ENCODE results near the gene PFDN5.

PFDN5 gene

DNA sequence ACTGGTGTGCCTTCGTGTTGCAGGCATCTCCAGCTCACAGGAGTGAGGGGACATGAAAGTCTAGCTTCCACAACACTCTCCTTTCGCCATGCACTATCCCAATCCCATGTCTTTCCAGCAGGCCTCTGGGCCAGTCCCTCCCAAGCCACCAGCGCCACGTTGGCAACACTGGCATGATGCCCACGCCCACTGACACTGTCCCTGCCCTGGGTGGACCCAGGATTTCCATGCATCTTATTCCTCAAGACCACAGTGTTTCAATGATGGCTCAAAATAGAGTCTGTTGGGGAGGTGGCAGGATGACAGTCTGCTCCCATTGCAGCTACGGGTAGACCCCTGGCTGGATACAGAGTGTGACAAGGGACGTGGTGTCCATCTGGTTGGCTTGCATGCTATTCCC lies 38.5 kb downstream of the PFDN5 start:
- TF ChIP-seq, protein P1, sequence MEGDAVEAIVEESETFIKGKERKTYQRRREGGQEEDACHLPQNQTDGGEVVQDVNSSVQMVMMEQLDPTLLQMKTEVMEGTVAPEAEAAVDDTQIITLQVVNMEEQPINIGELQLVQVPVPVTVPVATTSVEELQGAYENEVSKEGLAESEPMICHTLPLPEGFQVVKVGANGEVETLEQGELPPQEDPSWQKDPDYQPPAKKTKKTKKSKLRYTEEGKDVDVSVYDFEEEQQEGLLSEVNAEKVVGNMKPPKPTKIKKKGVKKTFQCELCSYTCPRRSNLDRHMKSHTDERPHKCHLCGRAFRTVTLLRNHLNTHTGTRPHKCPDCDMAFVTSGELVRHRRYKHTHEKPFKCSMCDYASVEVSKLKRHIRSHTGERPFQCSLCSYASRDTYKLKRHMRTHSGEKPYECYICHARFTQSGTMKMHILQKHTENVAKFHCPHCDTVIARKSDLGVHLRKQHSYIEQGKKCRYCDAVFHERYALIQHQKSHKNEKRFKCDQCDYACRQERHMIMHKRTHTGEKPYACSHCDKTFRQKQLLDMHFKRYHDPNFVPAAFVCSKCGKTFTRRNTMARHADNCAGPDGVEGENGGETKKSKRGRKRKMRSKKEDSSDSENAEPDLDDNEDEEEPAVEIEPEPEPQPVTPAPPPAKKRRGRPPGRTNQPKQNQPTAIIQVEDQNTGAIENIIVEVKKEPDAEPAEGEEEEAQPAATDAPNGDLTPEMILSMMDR (IDR thresholded peaks at IDR 0.05; ENCODE audit: control insufficient read depth, insufficient read depth, low read depth, low read length, missing control alignments) = no peak
- no peak overlapping the region for H3K4me3 ChIP-seq (ENCODE audit: control insufficient read depth, low read depth, low read length)
- no peak for DNase-seq (ENCODE audit: low read depth)

DNA sequence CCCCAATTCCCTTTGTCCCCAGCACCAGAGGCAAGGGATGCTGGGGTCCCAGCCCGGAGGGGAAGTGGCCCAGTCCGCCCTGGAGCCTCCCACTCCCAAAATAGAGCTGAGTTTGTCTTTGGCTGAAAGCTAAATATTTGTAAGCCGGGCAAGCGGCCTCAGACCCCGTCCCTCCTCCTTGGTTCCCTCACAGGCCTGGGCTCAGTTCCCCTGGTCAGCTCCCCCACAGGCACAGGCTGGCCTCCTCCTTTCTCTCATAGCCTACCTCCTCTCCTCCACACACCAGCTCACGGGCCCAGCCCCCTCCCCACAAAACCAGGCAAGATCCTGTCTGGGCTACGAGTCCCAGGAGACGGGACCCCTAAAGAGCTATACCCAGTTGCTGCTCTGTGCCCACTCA lies 39.5 kb downstream of the PFDN5 start:
- H3K4me3 ChIP-seq (ENCODE audit: control insufficient read depth, low read depth, low read length) = no peak overlapping the region
- DNase-seq (ENCODE audit: low read depth) = no peak
- TF ChIP-seq, protein P1 (IDR thresholded peaks at IDR 0.05; ENCODE audit: control insufficient read depth, insufficient read depth, low read depth, low read length, missing control alignments) = no peak

DNA sequence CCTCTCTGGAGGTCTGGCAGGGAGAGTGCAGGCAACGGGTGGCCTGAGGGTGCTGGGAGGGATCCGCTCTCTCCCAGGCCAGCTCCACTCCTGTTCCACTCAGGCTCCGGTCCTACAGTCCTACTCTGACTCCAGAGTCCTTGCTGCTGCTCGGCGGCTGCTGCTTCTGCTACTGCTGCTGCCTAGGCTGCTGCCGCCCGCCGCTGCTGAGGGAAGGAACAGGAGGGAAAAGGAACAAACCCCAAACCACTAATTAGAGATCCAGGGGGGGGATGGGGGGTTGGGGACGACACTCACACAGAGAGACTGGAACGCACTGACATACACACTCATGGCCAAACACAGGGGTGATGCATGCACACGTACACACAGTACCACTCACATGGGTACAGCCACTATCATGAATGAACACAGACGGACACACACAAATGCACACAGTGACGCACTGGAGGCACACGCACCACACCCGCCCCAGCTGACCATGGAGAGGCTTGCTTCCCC lies 40.9 kb downstream of the PFDN5 start, which contains the start of gene SP7:
Gene SP7, minus strand, starts transcription at position 174 of the 501 bp plus-strand sequence. CDS start 708 bp downstream, outside the sequence.
- no peak within 1 kb of the TSS for H3K4me3 ChIP-seq (ENCODE audit: control insufficient read depth, low read depth, low read length)
- TF ChIP-seq, protein P1 (IDR thresholded peaks at IDR 0.05; ENCODE audit: control insufficient read depth, insufficient read depth, low read depth, low read length, missing control alignments) = no peak
- no peak for DNase-seq (ENCODE audit: low read depth)

DNA sequence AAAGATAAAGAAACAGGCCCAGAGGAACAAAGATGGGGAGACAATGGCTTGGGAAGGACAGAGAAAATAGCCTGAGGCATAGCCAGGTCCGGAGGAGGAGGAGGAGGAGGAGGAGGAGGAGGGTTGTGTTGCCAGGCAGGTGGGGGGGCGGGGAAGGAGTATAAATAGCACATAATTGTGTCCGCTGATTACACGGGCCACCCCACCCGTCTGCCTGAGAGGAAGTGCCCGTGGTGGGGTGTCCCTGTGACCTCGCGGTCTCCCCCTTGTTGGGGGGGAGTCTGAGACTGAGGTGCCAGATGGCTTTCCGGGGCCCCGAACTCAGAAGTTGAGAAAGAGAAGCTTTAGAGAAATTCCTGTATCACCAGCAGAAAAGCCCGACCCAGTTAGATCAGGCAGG lies 42.7 kb downstream of the PFDN5 start:
- DNase-seq (ENCODE audit: low read depth) = no peak
- TF ChIP-seq, protein P1 (IDR thresholded peaks at IDR 0.05; ENCODE audit: control insufficient read depth, insufficient read depth, low read depth, low read length, missing control alignments) = no peak
- no peak overlapping the region for H3K4me3 ChIP-seq (ENCODE audit: control insufficient read depth, low read depth, low read length)

DNA sequence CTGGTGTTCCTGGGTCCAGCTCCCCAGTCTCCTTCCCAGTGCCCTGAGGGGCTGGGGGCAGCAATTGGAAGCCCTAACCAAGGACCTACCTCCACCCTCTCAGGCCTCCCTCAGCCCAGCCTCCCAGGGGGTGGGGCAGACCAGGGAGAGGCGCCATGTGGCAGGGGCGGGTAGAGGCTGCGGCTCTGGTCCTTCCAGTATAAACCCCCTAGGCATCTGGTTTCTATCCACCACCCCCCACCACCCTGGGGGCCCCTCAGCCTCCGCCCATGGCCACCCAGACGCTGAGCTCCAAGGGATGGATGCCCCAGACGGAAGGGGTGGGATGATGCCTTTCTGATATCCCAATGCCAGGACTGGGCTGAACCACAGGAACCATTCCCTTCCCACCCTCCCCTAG lies 43.6 kb downstream of the PFDN5 start:
- no peak overlapping the region for H3K4me3 ChIP-seq (ENCODE audit: control insufficient read depth, low read depth, low read length)
- TF ChIP-seq, protein P1 (IDR thresholded peaks at IDR 0.05; ENCODE audit: control insufficient read depth, insufficient read depth, low read depth, low read length, missing control alignments) = no peak
- no peak for DNase-seq (ENCODE audit: low read depth)

DNA sequence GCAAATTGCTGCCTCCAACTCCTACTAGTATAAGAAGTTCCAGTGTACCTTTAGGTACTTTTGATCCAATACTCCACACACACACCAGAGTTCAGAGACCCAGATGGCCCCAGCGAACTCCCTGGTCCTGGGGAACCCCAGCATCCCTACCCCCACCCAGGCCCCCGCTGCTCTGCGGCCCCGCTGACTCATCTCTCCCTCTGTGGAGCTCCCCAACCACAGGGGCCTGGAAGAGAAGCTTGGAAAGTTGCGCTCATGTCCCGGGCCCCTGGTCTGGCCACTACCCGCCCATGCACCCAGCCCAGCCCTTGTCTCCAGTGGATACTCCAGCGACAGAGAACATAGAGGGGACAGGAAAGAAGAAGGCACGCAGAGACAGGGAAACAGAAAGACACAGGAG lies 45.1 kb downstream of the PFDN5 start:
- no peak overlapping the region for H3K4me3 ChIP-seq (ENCODE audit: control insufficient read depth, low read depth, low read length)
- DNase-seq (ENCODE audit: low read depth) = no peak
- TF ChIP-seq, protein P1 (IDR thresholded peaks at IDR 0.05; ENCODE audit: control insufficient read depth, insufficient read depth, low read depth, low read length, missing control alignments) = no peak

DNA sequence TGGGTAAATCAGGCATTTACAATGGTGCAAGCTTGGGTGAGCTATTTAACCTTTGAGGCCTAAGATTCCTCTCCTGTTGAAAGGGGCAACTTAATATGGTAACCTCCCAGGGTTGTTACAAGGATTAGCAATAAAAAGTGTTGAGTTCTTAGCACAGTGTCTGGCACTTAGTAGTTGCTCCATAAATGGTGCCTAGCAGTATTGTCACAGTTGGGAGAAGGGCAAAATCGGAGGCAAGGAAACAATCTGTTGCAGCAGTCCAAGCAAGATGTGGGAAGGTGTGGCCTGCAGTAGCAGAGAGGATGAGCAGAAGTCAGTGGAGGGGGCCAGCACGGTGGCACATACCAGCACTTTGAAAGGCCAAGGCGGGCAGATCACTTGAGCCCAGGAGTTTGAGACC lies 48.1 kb downstream of the PFDN5 start:
- no peak overlapping the region for H3K4me3 ChIP-seq (ENCODE audit: control insufficient read depth, low read depth, low read length)
- DNase-seq (ENCODE audit: low read depth) = no peak
- TF ChIP-seq, protein P1 (IDR thresholded peaks at IDR 0.05; ENCODE audit: control insufficient read depth, insufficient read depth, low read depth, low read length, missing control alignments) = no peak
